OCI-LY1 (cell line): ENCODE results near the gene SARM1.

ENCODE experiments used
- H2AFZ ChIP-seq: fragments of 200-600 bp; sonication (generic), shearing (Covaris generic); 2 replicates; pipeline ENCODE4 v1.6.0; 2014; ENCODE audit warnings: antibody characterized with exemption, mild to moderate bottlenecking, low read length
- H3F3A ChIP-seq: fragments of 200-600 bp; sonication (generic), shearing (Covaris generic); 2 replicates; pipeline ENCODE4 v1.6.0; 2014; ENCODE audit warnings: mild to moderate bottlenecking, antibody characterized with exemption, low read length, moderate library complexity; ENCODE audit not compliant: insufficient read depth
- H3K27ac ChIP-seq: fragments of 200-600 bp; sonication (generic); 2 replicates; pipeline ENCODE4 v1.5.1; 2014; ENCODE audit warnings: low read length, mixed run types, mild to moderate bottlenecking, low read depth; ENCODE audit not compliant: poor library complexity, severe bottlenecking
- H3K27me3 ChIP-seq: fragments of 200-600 bp; sonication (generic); 2 replicates; pipeline ENCODE4 v1.6.0; 2014; ENCODE audit warnings: antibody characterized with exemption, mild to moderate bottlenecking, low read length, moderate library complexity; ENCODE audit not compliant: insufficient read depth
- H3K36me3 ChIP-seq: fragments of 200-600 bp; sonication (generic); 2 replicates; pipeline ENCODE4 v1.6.1; 2014; ENCODE audit warnings: mild to moderate bottlenecking, antibody characterized with exemption, low read length, moderate library complexity, mixed read lengths; ENCODE audit not compliant: insufficient read depth
- H3K4me1 ChIP-seq: fragments of 200-600 bp; sonication (generic); 2 replicates; pipeline ENCODE4 v1.5.1; 2014; ENCODE audit warnings: mild to moderate bottlenecking, low read length, moderate library complexity; ENCODE audit not compliant: insufficient read depth, severe bottlenecking
- H3K4me2 ChIP-seq: fragments of 200-600 bp; sonication (generic), shearing (Covaris generic); 2 replicates; pipeline ENCODE4 v1.6.1; 2014; ENCODE audit warnings: low read length
- H3K4me3 ChIP-seq: fragments of 200-600 bp; sonication (generic); 2 replicates; pipeline ENCODE4 v1.5.1; 2014; ENCODE audit warnings: low read length, low read depth, mild to moderate bottlenecking, mixed read lengths; ENCODE audit not compliant: poor library complexity, severe bottlenecking
- H3K79me2 ChIP-seq: fragments of 200-600 bp; shearing (Covaris generic); 2 replicates; pipeline ENCODE4 v1.6.1; 2016; ENCODE audit warnings: mixed run types, low read length, mixed read lengths; ENCODE audit not compliant: insufficient read depth
- H3K9ac ChIP-seq: fragments of 200-600 bp; sonication (generic), shearing (Covaris generic); 2 replicates; pipeline ENCODE4 v1.6.1; 2014; ENCODE audit warnings: mild to moderate bottlenecking, low read length, mixed read lengths
- H3K9me2 ChIP-seq: fragments of 200-600 bp; sonication (generic), shearing (Covaris generic); 2 replicates; pipeline ENCODE4 v1.6.1; 2014; ENCODE audit warnings: low read depth, mild to moderate bottlenecking, low read length, mixed read lengths
- H3K9me3 ChIP-seq: fragments of 200-600 bp; shearing (Covaris generic); 2 replicates; pipeline ENCODE4 v1.6.1; 2014; ENCODE audit warnings: low read length, mixed read lengths
- H4K20me1 ChIP-seq: fragments of 200-600 bp; sonication (generic), shearing (Covaris generic); 2 replicates; pipeline ENCODE4 v1.6.0; 2016; ENCODE audit warnings: mild to moderate bottlenecking, low read length; ENCODE audit not compliant: insufficient read depth
- EZH2 ChIP-seq: fragments of 200-600 bp; sonication (generic), shearing (Covaris generic); IDR thresholded peaks from 2 replicates; pipeline ENCODE4 v1.8.0; 2017; ENCODE audit warnings: borderline replicate concordance, mixed run types, mild to moderate bottlenecking, antibody characterized with exemption, low read length, moderate library complexity, mixed read lengths
- TF ChIP-seq, protein P1 (sequence below): fragments of 200-600 bp; sonication (generic), shearing (Covaris generic); IDR thresholded peaks from 2 replicates; pipeline ENCODE4 v1.5.1; 2017; ENCODE audit warnings: mild to moderate bottlenecking, antibody characterized with exemption, low read length, moderate library complexity, mixed read lengths

Gene SARM1

GRCh38 chr17:28395426-28395825 is 23.9 kb downstream of the SARM1 start:
- Histone ChIP-seq H2AFZ (no peak overlapping the region), H3K27me3 (no peaks in the 10 kb centered on the region), H3K9me3 (no peaks in the 10 kb centered on the region), H3K27ac (no peak overlapping the region), H3K79me2 (no peaks in the 10 kb centered on the region), H3K9me2 (no peaks in the 10 kb centered on the region), H3K4me1 (no peaks in the 10 kb centered on the region), H3K36me3 (no peaks in the 10 kb centered on the region), H3K4me3 (no peak overlapping the region), H3K9ac (no peak overlapping the region), H3K4me2 (no peak overlapping the region), H4K20me1 (no peaks in the 10 kb centered on the region), H3F3A (no peaks in the 10 kb centered on the region)
- TF ChIP-seq, protein P1, sequence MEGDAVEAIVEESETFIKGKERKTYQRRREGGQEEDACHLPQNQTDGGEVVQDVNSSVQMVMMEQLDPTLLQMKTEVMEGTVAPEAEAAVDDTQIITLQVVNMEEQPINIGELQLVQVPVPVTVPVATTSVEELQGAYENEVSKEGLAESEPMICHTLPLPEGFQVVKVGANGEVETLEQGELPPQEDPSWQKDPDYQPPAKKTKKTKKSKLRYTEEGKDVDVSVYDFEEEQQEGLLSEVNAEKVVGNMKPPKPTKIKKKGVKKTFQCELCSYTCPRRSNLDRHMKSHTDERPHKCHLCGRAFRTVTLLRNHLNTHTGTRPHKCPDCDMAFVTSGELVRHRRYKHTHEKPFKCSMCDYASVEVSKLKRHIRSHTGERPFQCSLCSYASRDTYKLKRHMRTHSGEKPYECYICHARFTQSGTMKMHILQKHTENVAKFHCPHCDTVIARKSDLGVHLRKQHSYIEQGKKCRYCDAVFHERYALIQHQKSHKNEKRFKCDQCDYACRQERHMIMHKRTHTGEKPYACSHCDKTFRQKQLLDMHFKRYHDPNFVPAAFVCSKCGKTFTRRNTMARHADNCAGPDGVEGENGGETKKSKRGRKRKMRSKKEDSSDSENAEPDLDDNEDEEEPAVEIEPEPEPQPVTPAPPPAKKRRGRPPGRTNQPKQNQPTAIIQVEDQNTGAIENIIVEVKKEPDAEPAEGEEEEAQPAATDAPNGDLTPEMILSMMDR, result no peak
- TF ChIP-seq EZH2, result no peak

GRCh38 chr17:28395968-28396367 is 24.5 kb downstream of the SARM1 start:
- TF ChIP-seq, protein P1, result no peak
- no peak for TF ChIP-seq EZH2
- H3F3A ChIP-seq, result no peaks in the 10 kb centered on the region
- H3K4me3 ChIP-seq, result no peak overlapping the region
- no peak overlapping the region for H3K4me2 ChIP-seq
- no peaks in the 10 kb centered on the region for H3K9me2 ChIP-seq
- no peak overlapping the region for H3K27ac ChIP-seq
- no peaks in the 10 kb centered on the region for H3K27me3 ChIP-seq
- H3K9me3 ChIP-seq, result no peaks in the 10 kb centered on the region
- no peaks in the 10 kb centered on the region for H3K79me2 ChIP-seq
- H3K9ac ChIP-seq, result no peak overlapping the region
- no peak overlapping the region for H2AFZ ChIP-seq
- no peaks in the 10 kb centered on the region for H4K20me1 ChIP-seq
- no peaks in the 10 kb centered on the region for H3K36me3 ChIP-seq
- no peaks in the 10 kb centered on the region for H3K4me1 ChIP-seq

DNA sequence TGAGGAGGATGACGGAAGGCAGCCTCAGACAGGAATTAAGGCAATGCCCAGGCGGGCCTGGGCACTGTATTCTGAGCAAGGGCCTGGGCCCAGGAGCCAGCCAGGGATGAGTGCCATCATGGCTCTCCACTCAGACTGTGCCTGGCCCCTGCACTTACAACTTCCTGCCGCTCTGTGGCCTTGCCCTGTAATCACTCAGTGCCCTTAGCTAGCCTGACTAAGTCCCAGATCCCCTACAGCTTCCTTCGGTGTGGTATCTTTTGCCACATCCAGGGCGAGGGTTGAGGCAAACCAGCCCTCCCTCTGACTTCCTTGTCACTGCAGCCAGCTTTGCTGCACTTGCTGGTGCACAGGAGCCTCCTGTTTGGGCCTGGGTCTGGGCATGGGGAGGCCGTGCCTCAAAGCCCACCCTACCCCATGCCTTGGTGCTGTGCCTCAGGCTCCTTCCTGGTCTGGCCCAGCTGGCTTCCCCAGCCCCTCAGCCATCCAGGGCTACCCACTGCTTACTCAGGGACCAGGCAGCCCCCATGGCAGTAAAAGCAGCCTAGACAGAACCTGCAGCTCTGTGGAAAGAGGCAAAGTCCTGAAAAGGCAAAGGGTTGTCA is 25.2 kb downstream of the SARM1 start:
- TF ChIP-seq EZH2, result no peak

GRCh38 chr17:28397275-28397674 is 25.8 kb downstream of the SARM1 start:
- Histone ChIP-seq H3K36me3 (no peaks in the 10 kb centered on the region), H3F3A (no peaks in the 10 kb centered on the region), H3K4me2 (no peak overlapping the region), H3K9me2 (no peaks in the 10 kb centered on the region), H3K27ac (no peak overlapping the region), H3K27me3 (no peaks in the 10 kb centered on the region), H2AFZ (no peak overlapping the region), H3K9me3 (no peaks in the 10 kb centered on the region), H3K9ac (no peak overlapping the region), H3K4me1 (no peaks in the 10 kb centered on the region), H4K20me1 (no peaks in the 10 kb centered on the region), H3K4me3 (no peak overlapping the region), H3K79me2 (no peaks in the 10 kb centered on the region)
- TF ChIP-seq, protein P1, result no peak
- TF ChIP-seq EZH2, result no peak

More for the DNA sequence above, 25.2 kb downstream of the SARM1 start:
- Histone ChIP-seq H3K4me3 (no peak overlapping the region), H3K4me2 (no peak overlapping the region), H3K36me3 (no peaks in the 10 kb centered on the region), H3K9me3 (no peaks in the 10 kb centered on the region), H3K4me1 (no peaks in the 10 kb centered on the region), H3F3A (no peaks in the 10 kb centered on the region), H2AFZ (no peak overlapping the region), H3K27me3 (no peaks in the 10 kb centered on the region), H3K9me2 (no peaks in the 10 kb centered on the region), H3K9ac (no peak overlapping the region), H4K20me1 (no peaks in the 10 kb centered on the region), H3K27ac (no peak overlapping the region), H3K79me2 (no peaks in the 10 kb centered on the region)
